NCI-H2029 treated with DMSO at 0.1 percent for 48 hours (cell line): ENCODE data around the gene UNC5CL.
A peak's percentile ranks its signal among the peaks of the same experiment; 100 is the strongest.

Experiments
- DNase-seq: peaks from one replicate; lab custom pipeline; 2025; lab: John Stamatoyannopoulos, UW

Gene UNC5CL, protein sequence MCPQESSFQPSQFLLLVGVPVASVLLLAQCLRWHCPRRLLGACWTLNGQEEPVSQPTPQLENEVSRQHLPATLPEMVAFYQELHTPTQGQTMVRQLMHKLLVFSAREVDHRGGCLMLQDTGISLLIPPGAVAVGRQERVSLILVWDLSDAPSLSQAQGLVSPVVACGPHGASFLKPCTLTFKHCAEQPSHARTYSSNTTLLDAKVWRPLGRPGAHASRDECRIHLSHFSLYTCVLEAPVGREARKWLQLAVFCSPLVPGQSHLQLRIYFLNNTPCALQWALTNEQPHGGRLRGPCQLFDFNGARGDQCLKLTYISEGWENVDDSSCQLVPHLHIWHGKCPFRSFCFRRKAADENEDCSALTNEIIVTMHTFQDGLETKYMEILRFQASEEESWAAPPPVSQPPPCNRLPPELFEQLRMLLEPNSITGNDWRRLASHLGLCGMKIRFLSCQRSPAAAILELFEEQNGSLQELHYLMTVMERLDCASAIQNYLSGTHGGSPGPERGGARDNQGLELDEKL

DNA sequence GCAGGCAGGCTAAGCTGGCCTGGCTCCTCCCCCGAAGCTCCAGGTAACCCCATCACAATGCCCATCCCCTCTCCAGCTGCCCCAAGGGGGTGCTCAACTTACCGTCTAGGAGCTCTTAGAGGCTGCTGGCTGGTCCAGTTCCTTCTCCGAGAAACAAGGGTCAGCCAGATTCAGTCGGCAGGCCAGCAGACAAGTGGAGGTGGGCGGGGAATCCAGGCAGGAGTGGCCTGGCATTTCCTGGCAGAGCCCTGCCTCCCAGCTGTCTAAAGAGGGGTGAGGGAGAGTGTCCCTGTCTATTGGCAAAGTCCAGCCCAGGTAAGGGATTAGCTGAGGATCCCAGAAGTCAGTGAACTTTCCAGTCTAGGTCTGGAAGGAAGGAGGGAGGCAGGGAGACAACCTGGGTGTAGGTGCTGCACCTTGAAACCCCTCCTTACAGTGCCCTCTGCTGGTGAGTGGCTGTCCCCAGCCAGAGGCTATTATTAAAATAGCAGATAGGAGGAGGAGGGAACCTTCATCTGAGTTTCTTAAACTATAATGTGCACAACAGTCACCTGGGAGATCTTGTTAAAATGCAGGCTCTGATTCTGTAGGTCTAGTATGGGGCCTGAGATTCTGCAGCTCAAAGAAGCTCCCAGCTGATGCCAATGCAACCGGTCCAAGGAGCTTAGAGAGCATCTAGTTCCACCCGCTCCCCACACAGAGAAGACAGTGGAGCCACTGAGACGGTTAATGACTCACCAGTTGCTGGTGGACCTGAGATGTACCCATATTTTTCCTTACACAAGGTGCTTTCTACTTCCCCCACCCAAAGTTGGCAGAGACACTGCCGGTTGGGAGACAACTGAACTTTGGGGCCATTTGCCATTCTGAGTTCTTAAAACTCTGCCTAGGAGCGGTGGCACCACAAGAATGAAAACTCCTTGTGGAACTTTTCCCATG lies at the start of gene UNC5CL:
TSS of gene UNC5CL (minus strand) at position 162 of the 939 bp plus-strand sequence. CDS start 4,147 bp downstream, outside the sequence.
- peak; percentile 66 for DNase-seq

DNA sequence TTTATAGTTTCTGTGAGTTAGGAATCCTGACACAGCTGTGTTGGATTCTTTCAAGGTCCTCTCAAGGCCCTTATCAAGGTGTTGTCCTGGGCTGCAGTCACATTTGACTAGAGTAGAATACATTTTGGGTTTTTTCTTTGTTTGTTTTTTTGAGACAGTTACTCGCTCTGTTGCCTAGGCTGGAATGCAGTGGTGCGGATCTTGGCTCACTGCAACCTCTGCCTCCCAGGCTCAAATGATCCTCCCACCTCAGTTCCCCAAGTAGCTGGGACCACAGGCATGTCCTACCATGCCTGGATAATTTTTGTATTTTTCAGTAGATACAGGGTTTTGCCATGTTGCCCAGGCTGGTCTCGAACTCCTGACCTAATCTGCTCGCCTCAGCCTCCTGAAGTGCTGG lies 49.4 kb upstream of the UNC5CL start:
- DNase-seq = no peak

DNA sequence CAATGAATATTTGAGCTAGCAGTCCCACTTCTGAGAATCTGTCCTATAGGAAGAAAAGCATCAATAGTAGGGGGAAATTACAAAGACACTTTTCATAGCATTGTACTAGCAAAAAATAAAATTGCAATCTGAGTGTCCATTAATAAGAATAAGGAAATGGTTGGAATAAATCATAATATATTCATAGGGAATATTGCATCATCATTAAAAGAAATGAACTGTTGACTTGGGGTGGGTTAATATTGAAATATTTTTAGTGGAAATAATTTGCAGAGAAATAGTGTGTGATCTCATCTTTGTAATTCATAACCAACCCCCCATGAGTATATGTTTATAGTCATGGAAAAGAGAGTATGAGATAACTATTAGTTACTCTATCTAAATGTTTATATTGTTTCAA lies 46.2 kb upstream of the UNC5CL start:
- DNase-seq = no peak

DNA sequence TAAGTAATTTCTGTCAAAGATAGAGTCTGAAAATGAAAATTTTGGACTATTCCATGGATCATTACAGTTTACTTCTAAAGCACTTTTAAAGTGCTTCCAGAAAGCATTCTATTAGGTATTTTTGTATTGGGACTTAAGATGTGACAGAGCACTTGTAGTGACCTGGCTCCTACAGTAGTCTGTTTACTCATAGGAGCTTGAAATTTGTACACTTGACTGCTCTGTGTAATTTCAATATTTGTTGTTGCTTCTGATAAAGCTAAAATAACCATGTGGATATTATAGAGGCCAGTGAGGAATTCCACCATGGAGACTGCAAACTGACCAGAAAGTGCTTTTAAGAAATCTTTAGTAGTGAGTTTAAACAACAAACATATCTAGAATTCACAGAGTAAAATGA lies 44.1 kb upstream of the UNC5CL start:
- DNase-seq = no peak

DNA sequence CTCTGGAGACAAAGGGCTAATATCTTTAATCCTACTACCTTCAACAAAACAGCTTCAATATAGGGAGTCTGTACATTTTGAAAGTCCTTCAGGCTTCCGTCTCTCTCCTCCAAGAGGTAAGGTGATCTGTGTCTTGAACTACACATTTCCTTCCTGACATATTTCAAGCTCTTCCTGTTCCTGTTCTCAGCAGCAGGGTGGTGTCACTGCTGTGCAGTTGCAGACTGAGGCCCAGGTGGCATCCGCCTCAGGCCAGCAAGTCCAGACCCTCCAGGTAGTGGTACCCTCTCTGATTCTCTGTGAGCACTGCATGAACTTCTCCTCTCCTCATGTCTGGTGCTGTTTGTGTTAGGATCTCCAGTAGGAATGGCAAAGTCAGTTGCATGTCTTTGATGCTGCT lies 41.6 kb upstream of the UNC5CL start:
- no peak for DNase-seq

DNA sequence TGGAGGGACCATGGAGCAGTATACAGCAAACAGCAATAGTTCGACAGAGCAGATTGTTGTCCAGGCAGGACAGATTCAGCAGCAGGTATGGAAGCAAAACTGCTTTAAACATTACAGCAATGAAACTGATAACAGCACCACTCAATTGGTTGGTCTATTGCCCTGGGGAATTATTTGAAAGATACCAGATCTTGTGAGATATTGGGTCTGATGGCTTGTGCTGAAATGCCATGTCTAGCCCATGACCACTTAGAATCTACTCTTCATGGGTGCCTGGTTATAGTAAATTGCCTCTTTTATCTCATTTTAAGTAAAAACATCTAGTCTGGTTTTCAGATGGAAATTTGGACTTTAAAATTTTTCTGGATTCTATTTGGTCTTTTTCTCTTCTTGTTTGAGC lies 40.1 kb upstream of the UNC5CL start:
- no peak for DNase-seq

DNA sequence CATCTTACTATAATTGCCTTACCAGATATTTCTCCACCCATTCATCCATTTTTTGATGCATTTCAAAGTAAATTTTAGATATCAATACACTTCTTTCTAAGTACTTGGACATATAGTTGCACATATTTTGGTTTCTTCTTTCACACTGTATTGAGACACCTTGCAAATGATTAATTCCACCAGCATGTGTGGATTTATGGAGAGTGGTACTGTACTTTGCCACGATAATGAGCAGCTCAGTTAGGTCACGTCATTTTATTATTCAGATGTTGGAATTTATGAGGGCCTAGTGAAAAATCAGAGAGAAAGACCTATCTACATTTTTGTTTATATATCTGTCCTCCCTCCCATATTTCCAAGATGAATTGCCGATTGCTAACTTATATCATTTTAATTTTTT lies 39.1 kb upstream of the UNC5CL start:
- DNase-seq = no peak

DNA sequence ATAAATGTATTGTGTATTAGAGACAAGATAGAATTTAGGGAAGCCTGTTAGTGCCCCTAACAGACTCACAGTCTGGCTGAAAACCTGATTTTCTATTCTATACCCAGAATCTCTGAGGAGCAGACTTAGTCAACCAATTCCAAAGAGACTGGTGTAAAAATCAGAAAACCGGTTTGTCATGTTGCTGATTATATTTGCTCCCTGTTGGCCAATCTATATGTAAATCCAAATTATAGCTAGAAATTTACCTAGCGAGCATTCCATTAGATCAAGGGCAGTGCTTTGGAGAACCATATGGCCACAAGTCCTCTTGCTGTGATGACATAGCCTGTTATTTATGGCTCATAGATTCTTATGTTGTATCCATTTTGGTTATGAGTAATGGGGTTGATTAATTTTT lies 38.5 kb upstream of the UNC5CL start:
- no peak for DNase-seq

DNA sequence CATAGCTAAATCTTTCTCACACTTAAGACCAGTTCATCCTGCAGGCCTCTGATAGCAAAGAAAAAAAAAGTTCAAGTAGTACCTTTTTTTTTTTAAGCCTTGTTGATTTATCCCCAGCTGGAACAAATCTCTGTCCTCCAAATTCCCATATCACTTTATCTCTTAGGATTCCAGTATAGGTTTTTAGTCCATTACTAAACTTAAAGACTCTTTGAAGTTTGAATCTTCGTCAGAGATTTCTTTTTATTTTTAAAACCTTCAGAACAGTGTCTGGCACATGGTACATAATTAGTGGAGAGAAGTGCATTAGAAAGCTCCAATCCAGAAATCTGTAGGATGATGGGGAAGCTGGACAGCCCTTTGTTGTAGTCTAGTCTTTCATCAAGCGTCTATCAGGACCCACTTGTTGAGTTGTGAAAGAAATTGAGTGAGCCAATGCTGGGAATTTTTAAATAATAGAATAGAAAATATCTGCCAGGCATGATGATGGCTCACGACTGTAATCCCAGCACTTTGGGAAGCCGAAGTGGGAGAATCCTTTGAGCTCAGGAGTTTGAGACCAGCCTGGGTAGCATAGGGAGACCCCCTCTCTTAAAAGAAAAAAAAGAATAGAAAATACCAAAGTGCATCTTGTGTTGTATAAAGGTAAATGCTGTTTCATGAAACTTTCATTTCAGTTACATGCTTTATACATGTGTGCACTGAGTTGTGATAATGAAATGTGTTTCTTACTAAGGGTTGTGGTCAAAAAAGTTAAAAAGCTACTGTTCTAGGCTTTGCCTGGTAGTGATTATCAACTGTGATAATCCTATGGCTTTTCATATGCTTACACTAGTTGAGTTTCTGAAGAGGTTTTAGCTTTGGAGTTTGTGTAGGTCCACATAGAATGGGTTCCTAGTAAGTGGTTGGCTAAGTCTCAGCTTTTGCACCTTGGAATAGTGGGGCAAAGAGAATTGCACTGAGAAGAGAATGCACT lies 36.9 kb upstream of the UNC5CL start:
- no peak for DNase-seq

DNA sequence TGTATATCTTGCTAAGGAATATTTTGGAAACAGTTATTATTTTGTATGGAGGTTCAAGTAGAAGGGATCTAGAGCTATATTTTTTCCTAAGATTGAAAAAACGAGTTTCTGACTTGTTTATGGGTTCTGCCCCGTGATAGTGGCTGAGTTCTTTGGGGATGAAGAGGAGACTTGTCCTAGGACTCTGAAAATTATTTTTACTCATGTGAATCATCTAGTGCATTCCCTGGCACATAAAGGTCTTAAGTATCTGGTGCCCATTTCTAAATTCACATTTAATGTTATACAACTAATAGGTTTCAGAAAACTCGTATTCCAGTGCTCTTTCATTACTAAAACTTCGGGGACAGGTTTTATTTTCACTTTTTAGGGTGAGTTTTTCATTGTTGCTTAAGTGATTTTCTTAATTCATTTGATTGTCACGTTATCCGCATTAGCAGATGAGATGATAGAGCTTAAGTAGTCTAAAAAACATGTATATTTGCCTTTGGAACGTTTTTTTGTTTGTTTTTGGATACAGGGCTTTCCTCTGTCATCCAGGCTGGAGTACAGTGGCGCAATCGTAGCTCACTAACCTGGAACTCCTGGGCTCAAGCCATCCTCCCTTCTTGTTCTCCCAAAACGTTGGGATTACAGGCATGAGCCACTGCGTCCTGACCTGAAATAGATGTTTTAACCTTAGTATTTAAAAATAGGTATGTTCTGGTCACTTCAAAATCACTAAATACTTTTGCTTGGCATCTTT lies 35.8 kb upstream of the UNC5CL start:
- no peak for DNase-seq

DNA sequence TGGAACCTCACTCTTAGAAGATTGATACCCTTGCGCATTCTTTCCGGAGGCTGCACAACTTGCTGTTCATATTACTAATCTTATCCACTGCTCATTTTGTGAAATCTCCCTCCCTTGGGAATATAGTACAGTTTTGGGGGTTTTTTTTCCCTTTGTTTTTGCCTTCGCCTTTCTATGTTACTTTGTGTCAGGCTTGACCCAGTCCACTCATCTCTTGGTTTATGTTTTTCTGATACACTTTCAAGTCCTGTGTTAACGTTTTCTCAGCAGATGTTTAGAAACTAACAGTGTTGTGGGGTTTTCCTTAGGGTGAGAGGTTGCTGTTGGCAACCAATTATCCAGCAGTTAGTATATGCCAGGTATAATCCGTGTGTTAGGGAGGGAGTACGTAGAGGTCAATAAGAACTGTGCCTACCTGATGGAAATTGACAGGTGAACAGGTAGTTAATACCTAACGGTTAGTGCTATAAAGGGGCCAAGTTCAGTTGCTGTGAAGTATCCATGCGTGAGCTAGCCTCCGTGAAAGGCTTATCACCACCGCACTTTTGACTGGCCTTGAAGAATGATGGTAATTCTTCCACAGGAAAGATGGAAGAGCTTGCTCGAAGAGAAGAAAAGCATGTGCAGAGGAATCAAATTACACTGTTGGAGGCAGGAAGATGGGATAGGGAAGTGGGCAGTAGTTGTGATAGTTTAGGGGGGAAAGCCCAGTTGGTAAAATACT lies 35.1 kb upstream of the UNC5CL start:
- peak; percentile 63 for DNase-seq

DNA sequence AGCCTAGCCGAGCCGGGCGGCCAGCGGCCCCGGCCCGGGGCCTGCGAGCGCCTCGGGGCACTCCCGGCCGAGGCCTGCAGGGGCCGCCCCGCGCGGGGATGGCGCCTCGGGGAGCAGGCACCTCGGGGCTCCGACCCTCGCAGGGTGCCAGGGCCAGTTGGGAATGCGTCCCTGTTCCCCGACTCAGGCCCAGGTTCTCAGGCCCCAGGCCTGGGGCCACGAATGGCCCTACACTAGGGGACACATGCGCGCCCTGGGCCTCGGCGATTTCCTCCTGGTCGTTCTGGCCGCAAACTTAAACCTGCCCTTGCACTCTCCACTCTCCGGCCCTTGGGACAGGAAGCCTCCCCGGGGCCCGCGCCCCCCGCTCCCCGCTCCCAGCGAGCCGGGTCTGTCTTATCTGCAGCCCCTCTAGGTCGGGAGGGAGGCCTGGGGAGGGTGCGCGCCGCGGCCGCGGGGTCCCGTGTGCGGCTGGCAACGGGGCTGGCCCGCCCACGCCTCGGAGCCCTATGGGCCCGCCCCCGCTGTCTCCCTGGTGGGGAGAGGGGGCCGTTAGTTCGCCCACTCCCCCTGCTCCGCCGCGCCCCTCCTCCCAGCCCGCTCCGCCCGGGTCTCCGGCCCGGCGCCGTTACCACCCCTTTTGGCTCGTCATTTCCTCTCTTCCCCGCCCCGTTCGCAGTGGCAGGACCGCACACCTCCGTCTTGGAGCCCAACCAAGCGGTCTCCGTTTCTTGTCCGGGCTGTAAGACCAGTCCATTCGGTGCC lies 34.4 kb upstream of the UNC5CL start:
- DNase-seq = peak; percentile 62

DNA sequence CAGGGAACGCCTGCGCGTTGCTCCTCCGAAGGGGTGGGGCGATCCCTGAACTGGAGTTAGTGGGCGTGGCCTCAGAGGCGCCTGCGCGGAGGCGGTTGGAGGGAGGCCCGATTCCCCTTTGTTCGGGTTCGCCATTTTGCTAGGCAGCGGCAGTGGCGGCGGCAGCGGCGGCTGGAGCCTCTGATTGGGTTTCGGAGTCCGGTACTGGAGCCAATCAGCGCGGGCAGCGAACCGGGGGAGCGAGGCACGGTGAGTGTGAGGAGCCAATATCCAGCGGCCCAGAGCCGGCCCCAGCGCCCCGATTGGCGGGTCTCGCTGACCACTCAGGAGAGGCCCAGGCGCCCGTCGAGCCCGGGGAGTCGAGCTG lies 33.8 kb upstream of the UNC5CL start, which contains the start of gene NFYA:
TSS of gene NFYA (plus strand) at position 139 of the 367 bp plus-strand sequence. CDS start 6,116 bp downstream, outside the sequence.
- peak; percentile 99 for DNase-seq

DNA sequence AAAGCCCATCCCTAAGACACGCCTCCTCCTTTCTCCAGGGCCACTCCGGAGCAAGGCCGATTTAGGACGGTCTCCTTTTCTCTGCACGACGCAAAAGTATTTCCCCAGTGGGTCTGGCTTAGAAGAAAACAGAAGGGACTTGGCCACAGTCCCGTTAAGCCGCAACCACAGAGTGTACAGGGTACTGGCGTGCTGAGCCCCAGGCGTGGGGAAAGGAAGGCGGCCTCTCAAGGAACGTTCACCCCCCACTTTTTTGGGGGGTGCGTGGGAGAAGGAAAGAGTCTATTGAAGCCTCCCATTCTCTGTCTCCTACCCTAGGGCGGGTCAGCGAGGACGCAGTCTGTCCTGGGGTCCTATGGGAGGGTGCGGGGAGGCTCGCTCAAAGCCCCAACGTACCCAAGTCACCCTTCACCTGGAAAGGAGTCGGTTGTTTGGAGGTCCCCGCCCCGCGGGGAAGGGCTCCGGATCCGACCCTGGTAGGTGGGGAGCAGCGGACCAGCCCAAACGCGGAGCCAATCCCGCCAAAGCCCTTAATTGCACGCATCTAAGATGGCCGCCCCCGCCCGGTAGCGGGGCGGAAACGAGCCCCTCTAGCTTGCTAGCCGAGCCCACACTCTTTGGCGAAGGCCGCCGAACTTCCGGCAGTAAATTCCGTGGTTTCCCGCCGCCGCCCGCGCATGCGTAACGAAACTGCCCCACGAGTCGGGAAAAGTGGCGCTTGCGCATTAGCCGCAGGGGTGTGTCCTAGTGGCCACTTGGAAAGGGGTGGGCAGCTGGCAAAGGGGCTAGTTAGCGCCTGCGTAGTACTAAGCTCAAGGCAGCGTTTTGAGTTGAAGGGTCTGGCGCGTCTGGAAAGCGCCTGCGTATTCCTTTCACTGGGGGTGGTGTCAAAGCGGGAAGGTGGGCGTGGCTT lies 33.2 kb upstream of the UNC5CL start, which contains the start of gene OARD1:
TSS of gene OARD1 (minus strand) at position 434 of the 913 bp plus-strand sequence. CDS start 722 bp downstream, outside the sequence.
- peak; percentile 99 for DNase-seq

DNA sequence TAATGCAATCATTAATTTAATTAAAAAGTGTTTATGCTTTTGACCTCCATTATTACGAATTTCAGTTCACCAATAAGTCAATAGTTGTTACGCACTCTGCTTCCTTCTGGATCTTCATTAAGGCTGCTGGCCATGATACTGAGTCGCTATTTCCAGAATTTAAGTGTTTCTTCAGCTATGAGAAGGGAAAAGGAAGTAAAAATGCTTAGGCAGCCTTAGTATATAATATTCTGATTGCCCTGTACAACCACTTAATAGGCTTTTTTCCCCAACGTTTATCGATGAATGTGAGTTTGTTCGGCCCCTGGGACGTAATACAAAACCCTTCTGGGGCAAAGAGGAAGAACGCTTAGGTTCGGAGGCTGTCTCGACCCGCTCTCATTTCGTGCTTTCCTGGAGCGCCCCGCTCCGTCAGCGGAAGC lies 32.5 kb upstream of the UNC5CL start:
- peak; percentile 75 for DNase-seq

DNA sequence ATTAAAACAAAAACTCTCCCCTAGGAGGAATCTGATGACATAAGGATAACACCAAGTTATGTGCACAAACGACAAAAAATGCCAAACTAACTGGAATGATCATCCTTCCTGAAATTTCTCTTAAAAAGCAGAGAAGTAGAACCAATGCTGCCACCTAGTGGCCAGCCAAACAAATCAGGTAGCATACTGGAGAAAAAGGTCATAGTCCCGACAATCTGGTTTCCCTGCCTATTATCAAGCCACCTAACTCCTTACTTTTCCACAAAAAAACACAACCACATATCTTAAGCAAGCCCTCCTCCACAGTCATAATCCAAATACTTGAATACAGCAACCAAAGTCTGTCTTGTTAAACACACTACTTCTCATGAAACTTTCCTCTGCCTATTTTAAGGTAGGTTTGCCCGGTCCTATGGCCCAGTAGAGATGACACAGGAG lies 27.9 kb upstream of the UNC5CL start:
- DNase-seq = peak; percentile 55

DNA sequence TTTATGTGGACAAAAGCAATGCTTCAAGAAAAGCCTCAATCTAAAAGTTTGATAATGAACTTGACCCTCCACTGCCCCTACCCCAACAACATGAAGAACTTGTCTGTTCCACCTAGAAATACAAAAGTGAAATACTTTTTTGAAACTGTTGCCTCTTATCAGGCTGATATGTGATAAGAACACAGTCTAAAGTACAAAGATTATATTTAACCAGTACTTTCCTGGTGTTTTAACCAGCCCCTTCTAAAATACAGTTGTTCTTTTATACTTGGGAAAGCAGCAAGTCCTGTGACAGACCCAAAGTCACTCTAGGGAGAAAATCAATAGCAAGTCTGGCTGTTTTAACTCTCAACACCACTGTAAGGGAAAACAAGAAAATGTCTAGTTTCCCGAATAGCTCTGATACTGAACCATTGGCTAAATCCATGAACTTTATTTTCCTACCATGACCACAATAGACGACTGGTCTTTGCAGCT lies 26.6 kb upstream of the UNC5CL start:
- DNase-seq = no peak

DNA sequence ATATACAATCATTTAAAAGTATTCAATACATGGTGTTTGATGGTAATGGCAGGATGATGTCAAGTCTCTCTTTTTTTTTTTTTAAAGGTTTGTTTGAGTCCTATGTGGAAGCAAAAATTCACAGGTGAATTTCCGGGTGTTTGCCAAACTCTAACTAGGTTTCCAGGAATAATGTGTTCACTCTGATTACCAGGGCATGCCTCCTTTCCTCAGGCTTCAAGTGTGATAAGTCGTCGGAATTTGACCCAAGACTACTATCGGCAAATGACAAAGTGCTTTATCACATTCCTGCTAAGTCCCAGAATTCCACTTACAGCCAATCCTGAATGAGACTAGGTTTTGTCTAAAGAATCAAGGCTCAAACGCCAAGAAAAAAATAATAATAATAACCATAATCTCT lies 25.8 kb upstream of the UNC5CL start:
- DNase-seq = no peak
